ENCODE data around the gene SLC25A11. TPM values are rescaled to one million over a fixed set of nuclear protein-coding genes. Genes with fewer than 3 reads are reported as not detected.

SLC25A11 gene
- polyA plus RNA-seq, 1 of the 3 experiments (the other 2 are of a cell fraction): 82.8 TPM

- Histone ChIP-seq H3K4me3 (ENCODE audit: low read depth in 2 of 2, low read length in 1 of 2) (no peak overlapping the region), H3K36me3 (replicated peaks in 1 of 2; ENCODE audit: control insufficient read depth in 1 of 2, insufficient read depth in 2 of 2, low read length in 1 of 2) (peaks cover 0 to 11% of the 10 kb centered on the region in 2 experiments), H2AFZ (ENCODE audit: low read depth) (no peak overlapping the region), H3K27ac (ENCODE audit: low read depth in 2 of 2, low read length in 1 of 2) (no peak overlapping the region), H3K9me2 (no peaks in the 10 kb centered on the region), H3K27me3 (ENCODE audit: insufficient read depth) (no peaks in the 10 kb centered on the region), H3K79me2 (ENCODE audit: insufficient read depth) (no peaks in the 10 kb centered on the region), H3K4me1 (ENCODE audit: control insufficient read depth in 1 of 2, insufficient read depth in 2 of 2, low read depth in 1 of 2, low read length in 1 of 2) (peaks cover 0 to 10% of the 10 kb centered on the region in 2 experiments; a peak in 1 of 4 replicates), H3F3A (replicated peaks; ENCODE audit: insufficient read depth) (no peaks in the 10 kb centered on the region), H3K9me3 (no peaks in the 10 kb centered on the region), H3K9ac (no peak overlapping the region), H4K20me1 (ENCODE audit: insufficient read depth) (no peaks in the 10 kb centered on the region), H3K4me2 (no peak overlapping the region)
- CTCF ChIA-PET: interaction anchor here (0.9 to 6.5 kb wide), 11 partner anchors 13 to 200 kb away, joined by 3 to 47 read pairs (median 4); partner anchors contain the start of genes GLTPD2, MED11 and VMO1
- POLR2A ChIA-PET: no interaction called here
- 80% methylated on average over 8 of the region's 8 CpGs for WGBS (ENCODE audit: low lambda C conversion rate)
- TF ChIP-seq ELF1 (IDR thresholded peaks at IDR 0.05) (no peak), GATA2 (CRISPR knock-in tag; IDR thresholded peaks at IDR 0.05) (no peak), GABPA (IDR thresholded peaks at IDR 0.05; ENCODE audit: low read depth) (no peak), EZH2phosphoT487 (IDR thresholded peaks at IDR 0.05; ENCODE audit: borderline replicate concordance, low read depth) (no peak), RAD21 (IDR thresholded peaks at IDR 0.05; ENCODE audit: low read length) (no peak), MEF2A (IDR thresholded peaks at IDR 0.05; ENCODE audit: borderline replicate concordance, low read depth) (no peak)
- DNase-seq: peak; percentile 8
Measured at GRCh38 chr17:4902540-4902939, 37.3 kb downstream of the SLC25A11 start.

GRCh38 chr17:4901648-4902344 is 38.0 kb downstream of the SLC25A11 start:
- Histone ChIP-seq H4K20me1 (ENCODE audit: insufficient read depth) (no peaks in the 10 kb centered on the region), H3K9me3 (no peaks in the 10 kb centered on the region), H3K9me2 (no peaks in the 10 kb centered on the region), H3K4me2 (no peak overlapping the region), H3K4me3 (ENCODE audit: low read depth in 2 of 2, low read length in 1 of 2) (no peak overlapping the region), H3K79me2 (ENCODE audit: insufficient read depth) (no peaks in the 10 kb centered on the region), H3K27me3 (ENCODE audit: insufficient read depth) (no peaks in the 10 kb centered on the region), H2AFZ (ENCODE audit: low read depth) (no peak overlapping the region), H3K9ac (no peak overlapping the region), H3K36me3 (replicated peaks in 1 of 2; ENCODE audit: control insufficient read depth in 1 of 2, insufficient read depth in 2 of 2, low read length in 1 of 2) (peaks cover 0 to 14% of the 10 kb centered on the region in 2 experiments), H3F3A (replicated peaks; ENCODE audit: insufficient read depth) (no peaks in the 10 kb centered on the region), H3K4me1 (ENCODE audit: control insufficient read depth in 1 of 2, insufficient read depth in 2 of 2, low read depth in 1 of 2, low read length in 1 of 2) (peaks cover 0 to 10% of the 10 kb centered on the region in 2 experiments; a peak in 1 of 4 replicates), H3K27ac (ENCODE audit: low read depth in 2 of 2, low read length in 1 of 2) (no peak overlapping the region)
- TF ChIP-seq RCOR1 (IDR thresholded peaks at IDR 0.05; ENCODE audit: low read length) (no peak), FOXJ3 (CRISPR knock-in tag; IDR thresholded peaks at IDR 0.05) (no peak), CHD2 (IDR thresholded peaks at IDR 0.05; ENCODE audit: low read length, partially characterized antibody) (no peak), TAF1 (IDR thresholded peaks at IDR 0.05; ENCODE audit: borderline replicate concordance, low read depth, low read length) (no peak), MAX (IDR thresholded peaks at IDR 0.05; ENCODE audit: low read depth) (no peak), TCF12 (IDR thresholded peaks at IDR 0.05) (no peak), PBX3 (IDR thresholded peaks at IDR 0.05) (no peak), MXI1 (IDR thresholded peaks at IDR 0.05; ENCODE audit: low read depth, low read length) (no peak), EP300 (IDR thresholded peaks at IDR 0.05; ENCODE audit: borderline replicate concordance in 1 of 2, low read depth in 1 of 2, low read length in 1 of 2) (no peak), RAD21 (IDR thresholded peaks at IDR 0.05; ENCODE audit: low read length) (no peak), YY1 (IDR thresholded peaks at IDR 0.05; ENCODE audit: low read depth) (no peak), POLR2AphosphoS5 (IDR thresholded peaks at IDR 0.05; ENCODE audit: low read depth, low read length) (no peak)
- DNase-seq: peak; percentile 76
- 88% methylated on average over 48 of the region's 48 CpGs for WGBS (ENCODE audit: low lambda C conversion rate)
- ChIA-PET CTCF (interaction anchor here (1.3 to 6.5 kb wide), 3 partner anchors 12 to 113 kb away, joined by 5 to 47 read pairs (median 45); partner anchors contain the start of genes GLTPD2 and VMO1), POLR2A (no interaction called here)
